Mammary epithelial cell (primary cell): ENCODE data around the gene BCAS3.

Source experiments
- EZH2 ChIP-seq: IDR thresholded peaks from 2 replicates; pipeline ENCODE4 v1.6.1; 2012; ENCODE audit warnings: low read length, inconsistent platforms, borderline replicate concordance
- TF ChIP-seq, protein P1 (sequence below), 2 donors: IDR thresholded peaks in 1 of 2; conservative IDR thresholded peaks in 1 of 2; 2 replicates each; pipeline ENCODE4 v1.5.1; 2011 to 2012; ENCODE audit warnings: inconsistent platforms in 2 of 2, low read length in 2 of 2, mild to moderate bottlenecking in 2 of 2, control low read depth in 1 of 2, low read depth in 1 of 2; ENCODE audit not compliant: insufficient read depth in 1 of 2; ENCODE audit errors: extremely low read depth in 1 of 2

DNA sequence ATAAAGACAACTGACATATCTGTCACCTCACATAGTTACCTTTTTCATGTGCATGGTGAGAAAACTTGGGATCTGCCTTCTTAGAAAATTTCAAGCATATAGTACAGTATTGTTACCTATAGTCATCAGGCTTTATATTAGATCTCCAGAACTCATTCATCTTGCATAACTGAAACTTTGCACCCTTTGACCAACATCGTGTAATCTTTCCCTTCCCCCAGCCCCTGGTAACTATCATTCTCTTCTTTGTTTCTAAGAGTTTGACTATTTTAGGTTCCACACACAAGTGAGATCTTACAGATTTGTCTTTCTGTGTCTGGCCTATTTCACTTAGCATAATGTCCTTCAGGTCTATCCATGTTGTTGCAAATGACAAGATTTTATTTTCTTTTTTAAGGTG is 751.6 kb downstream of the BCAS3 start:
- TF ChIP-seq, protein P1, sequence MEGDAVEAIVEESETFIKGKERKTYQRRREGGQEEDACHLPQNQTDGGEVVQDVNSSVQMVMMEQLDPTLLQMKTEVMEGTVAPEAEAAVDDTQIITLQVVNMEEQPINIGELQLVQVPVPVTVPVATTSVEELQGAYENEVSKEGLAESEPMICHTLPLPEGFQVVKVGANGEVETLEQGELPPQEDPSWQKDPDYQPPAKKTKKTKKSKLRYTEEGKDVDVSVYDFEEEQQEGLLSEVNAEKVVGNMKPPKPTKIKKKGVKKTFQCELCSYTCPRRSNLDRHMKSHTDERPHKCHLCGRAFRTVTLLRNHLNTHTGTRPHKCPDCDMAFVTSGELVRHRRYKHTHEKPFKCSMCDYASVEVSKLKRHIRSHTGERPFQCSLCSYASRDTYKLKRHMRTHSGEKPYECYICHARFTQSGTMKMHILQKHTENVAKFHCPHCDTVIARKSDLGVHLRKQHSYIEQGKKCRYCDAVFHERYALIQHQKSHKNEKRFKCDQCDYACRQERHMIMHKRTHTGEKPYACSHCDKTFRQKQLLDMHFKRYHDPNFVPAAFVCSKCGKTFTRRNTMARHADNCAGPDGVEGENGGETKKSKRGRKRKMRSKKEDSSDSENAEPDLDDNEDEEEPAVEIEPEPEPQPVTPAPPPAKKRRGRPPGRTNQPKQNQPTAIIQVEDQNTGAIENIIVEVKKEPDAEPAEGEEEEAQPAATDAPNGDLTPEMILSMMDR (conservative IDR thresholded peaks at IDR 0.05 in 1 of 2, IDR thresholded peaks at IDR 0.05 in 1 of 2; ENCODE audit: extremely low read depth in 1 of 2, insufficient read depth in 1 of 2, low read depth in 1 of 2, low read length in 2 of 2) = no peak
- TF ChIP-seq EZH2 = no peak
